ENCODE data around the gene NRN1. TPM values are rescaled to one million over a fixed set of nuclear protein-coding genes. Genes with fewer than 3 reads are reported as not detected.

The NRN1 gene
- total RNA-seq, 1 donor from 2014 or later, result 0.75 TPM

DNA sequence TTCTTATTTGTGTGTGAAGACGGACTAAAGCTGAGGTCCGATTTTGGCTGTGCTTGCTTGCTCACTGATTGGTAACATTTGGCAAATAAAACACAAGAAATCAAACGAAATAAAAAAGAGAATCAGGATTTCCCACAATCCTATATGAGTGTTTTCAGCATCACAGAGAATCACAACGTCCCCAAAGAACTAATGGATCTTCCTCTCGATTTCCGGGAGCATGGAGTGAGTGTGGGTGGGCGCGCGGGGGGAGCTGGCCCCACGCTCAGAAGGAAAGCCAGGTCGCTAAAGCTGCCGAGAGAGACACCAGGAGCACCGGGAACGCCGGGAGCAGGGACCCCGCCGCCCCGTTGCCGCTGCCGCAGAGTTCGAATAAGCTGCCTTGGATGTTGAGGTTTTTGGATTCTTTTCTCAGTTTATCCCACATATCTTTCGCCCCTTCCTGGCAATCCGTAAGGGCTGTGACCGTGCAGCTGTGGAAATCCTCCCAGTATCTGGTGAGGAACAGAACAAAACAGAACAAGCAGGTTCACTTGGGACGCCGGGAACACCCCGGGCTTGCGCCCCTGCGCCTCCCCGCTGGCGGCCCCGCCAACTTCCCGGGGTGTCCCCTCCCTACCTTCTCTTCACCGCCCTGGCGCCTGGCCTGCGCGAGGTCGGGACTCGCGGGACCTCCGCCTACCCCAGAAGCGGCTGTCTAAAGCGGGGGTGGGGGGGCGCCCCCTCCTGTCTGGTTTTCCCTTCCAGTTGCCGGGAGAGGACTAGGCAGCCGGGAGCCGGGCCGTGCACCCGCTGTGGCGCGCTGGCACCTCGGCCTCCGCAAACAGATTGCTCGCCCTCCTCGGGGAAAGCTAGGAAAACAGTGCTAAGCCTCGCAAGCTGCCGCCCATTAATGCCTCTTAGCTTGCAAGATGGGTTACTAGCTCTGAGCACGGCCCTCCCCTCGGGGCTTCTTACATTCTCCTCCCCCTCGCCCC, 7.7 kb downstream of the NRN1 start:
- Mint-ChIP-seq H3K9me3 (peaks cover 21% of the 10 kb centered on the region), H3K4me1 (ENCODE audit: low read depth) (peaks cover 46% of the 10 kb centered on the region), H3K27me3 (ENCODE audit: low read depth) (peaks cover 83% of the 10 kb centered on the region), H3K4me3 (ENCODE audit: low read depth) (no peak overlapping the region), H3K36me3 (ENCODE audit: low read depth) (peaks cover 15% of the 10 kb centered on the region), H3K27ac (no peak overlapping the region)
- intact Hi-C loops (cut with micrococcal nuclease), result loop anchor here (1.0 to 5.0 kb wide), 3 partner anchors 7 to 1728 kb away; partner anchors contain the start of genes BMP6 and NRN1
- no peak for DNase-seq (ENCODE audit: low spot score)

DNA sequence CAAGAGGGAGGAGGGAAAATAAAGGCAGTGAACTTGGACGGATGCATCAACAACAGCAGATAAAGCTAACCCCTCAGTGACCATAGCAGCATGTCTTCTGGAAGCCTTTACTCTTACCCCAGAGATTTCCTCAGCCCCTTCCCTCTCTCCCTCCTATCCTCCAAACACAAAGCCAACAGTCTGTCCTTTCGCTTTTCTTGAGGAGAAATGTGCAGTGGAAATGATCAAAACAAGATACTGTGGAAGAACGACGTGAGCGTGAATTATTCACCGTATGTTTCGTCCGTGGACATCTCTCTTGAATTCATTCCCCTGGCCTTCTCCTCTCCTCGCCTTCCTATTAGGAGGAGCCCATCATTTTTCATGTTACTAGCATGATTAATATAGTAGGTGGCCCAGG, 8.5 kb downstream of the NRN1 start:
- Mint-ChIP-seq H3K4me1 (ENCODE audit: low read depth) (peaks cover 44% of the 10 kb centered on the region), H3K4me3 (ENCODE audit: low read depth) (peak overlapping the region; percentile 39), H3K27me3 (ENCODE audit: low read depth) (peaks cover 86% of the 10 kb centered on the region), H3K9me3 (peaks cover 19% of the 10 kb centered on the region), H3K27ac (no peak overlapping the region), H3K36me3 (ENCODE audit: low read depth) (peaks cover 13% of the 10 kb centered on the region)
- DNase-seq (ENCODE audit: low spot score), result no peak
- intact Hi-C loops (cut with micrococcal nuclease), result loop anchor here (1.0 to 5.0 kb wide), 3 partner anchors 8 to 1729 kb away; partner anchors contain the start of genes BMP6 and NRN1

DNA sequence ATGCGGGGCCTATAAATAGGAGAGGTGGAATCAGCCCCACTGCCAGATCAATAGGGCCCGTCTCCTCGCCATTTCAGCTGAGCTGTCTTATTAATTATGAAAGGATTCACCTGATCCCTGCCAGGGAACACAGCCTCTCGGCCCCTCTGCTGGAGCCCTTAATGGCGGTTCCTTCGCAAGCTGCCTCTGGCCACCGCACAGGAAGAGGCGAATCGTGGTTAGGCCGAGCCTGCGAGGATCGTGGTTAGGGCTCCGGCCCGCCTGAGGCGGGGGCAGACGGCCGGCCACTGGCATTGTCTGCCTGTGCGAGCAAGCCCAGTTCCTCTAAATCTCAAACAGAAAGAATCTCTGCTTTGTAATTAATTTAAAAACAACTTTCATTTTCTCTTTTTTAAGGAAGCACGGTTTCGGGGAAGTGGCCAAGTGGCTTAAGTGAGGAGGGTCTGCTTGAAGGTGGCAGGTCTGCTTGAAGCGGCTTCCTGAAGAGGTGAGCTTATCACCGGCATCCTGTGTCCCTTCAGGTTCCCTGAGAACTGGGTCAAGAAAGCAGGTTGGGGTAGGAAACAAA, 9.2 kb downstream of the NRN1 start:
- DNase-seq (ENCODE audit: low spot score), result no peak
- Mint-ChIP-seq H3K27me3 (ENCODE audit: low read depth) (peaks cover 86% of the 10 kb centered on the region), H3K36me3 (ENCODE audit: low read depth) (peaks cover 13% of the 10 kb centered on the region), H3K4me3 (ENCODE audit: low read depth) (peak overlapping the region; percentile 81), H3K9me3 (peaks cover 19% of the 10 kb centered on the region), H3K4me1 (ENCODE audit: low read depth) (peaks cover 41% of the 10 kb centered on the region), H3K27ac (no peak overlapping the region)
- intact Hi-C loops (cut with micrococcal nuclease), result loop anchor here (5.0 kb wide), 2 partner anchors 525 to 1730 kb away; partner anchors contain the start of gene BMP6

DNA sequence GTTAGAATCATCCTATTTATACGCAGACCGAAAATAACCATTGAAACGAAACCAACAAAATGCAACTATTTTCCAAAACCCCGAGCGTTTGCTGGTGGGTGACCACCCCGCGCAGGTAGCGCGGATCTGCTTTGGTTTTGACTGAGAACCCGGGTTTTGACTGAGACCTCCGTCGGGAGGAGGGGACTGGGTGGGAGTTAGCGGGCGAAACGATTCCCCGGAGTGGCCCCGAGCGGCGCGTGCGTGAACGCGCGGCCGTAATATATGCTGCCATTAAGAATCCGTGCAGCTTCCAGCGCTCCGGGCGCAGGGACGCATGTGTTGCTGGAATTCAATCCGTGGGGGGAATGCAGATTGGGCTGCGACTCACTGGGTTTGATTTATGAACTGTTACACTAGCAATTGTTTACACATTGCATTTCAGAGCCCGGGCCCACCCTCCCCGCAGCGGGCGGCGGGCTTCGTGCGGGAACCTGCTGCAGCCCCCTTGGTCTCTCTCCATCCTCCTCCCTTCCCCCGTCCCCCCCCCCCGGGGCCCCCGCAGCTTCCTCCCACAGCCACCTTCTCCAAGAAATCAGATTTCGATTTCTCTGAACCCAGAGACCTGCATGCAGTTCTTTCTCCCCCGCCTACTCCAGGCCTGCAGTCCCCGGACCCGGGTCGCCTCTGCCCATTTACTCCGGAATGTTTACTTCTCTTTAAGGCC, 9.9 kb downstream of the NRN1 start:
- DNase-seq (ENCODE audit: low spot score), result no peak
- intact Hi-C loops (cut with micrococcal nuclease), result loop anchor here (5.0 kb wide), 2 partner anchors 525 to 1730 kb away; partner anchors contain the start of gene BMP6
- H3K4me1 Mint-ChIP-seq (ENCODE audit: low read depth), result peaks cover 41% of the 10 kb centered on the region
- peaks cover 13% of the 10 kb centered on the region for H3K36me3 Mint-ChIP-seq (ENCODE audit: low read depth)
- peak overlapping the region; percentile 81 for H3K4me3 Mint-ChIP-seq (ENCODE audit: low read depth)
- H3K27me3 Mint-ChIP-seq (ENCODE audit: low read depth), result peaks cover 88% of the 10 kb centered on the region
- H3K27ac Mint-ChIP-seq, result no peak overlapping the region
- peaks cover 19% of the 10 kb centered on the region for H3K9me3 Mint-ChIP-seq

DNA sequence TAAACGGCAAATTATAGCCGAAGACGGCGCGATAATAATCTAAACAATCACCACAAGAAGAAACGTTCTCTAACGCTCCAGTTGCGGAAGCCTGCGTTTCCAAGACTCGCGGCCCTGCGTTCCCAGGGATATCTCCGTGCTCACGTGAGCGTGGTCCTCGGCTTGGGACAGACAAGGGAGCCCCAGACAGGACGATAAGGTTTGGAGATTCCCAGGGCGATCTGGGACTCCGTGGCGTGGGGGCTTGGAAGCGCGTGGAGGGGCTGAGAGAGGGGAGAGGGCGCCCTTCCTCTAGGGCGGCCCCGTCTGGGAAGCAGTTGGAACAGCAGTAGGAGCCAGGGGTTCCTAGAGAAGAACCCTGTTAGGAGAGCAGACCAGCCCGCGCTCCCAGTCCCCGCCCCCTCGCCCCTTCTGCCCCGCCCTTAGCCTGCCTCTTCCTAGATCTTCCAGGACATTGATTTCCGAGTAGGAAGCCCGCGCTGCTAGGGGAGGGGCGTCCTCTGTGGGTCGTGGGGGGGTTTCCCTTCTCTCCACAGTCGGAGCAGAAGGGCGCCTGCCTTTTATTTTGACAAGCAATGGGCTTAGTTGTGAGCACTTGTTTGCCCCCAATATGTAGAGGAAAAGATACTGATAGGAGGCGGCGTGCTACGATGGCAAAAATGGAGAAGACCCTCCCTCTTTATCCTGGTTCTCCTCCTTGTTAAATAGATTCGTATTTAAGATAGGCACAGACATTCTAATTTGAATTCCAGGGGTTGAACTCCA, 10.6 kb downstream of the NRN1 start:
- no peak for DNase-seq (ENCODE audit: low spot score)
- Mint-ChIP-seq H3K4me1 (ENCODE audit: low read depth) (peaks cover 39% of the 10 kb centered on the region), H3K27me3 (ENCODE audit: low read depth) (peaks cover 87% of the 10 kb centered on the region), H3K4me3 (ENCODE audit: low read depth) (peak overlapping the region; percentile 81), H3K36me3 (ENCODE audit: low read depth) (peaks cover 13% of the 10 kb centered on the region), H3K9me3 (peaks cover 19% of the 10 kb centered on the region), H3K27ac (no peak overlapping the region)
- intact Hi-C loops (cut with micrococcal nuclease), result loop anchor here (2.0 to 5.0 kb wide), 3 partner anchors 13 to 1731 kb away; partner anchors contain the start of gene BMP6

DNA sequence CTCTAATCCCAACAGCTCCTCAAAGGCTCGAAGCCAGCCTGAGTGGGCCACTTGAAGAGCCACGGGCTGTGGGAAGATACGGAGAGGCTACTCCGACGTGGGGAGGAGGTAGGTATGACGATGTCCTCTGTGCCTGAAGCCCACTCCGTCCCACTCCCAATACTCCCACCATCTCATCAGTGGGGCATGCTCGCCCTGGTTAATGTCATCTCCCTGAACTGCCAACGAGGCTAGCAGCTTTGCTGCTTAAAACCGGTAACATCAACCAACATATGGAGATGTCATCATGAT, 11.1 kb downstream of the NRN1 start:
- Mint-ChIP-seq H3K36me3 (ENCODE audit: low read depth) (peaks cover 13% of the 10 kb centered on the region), H3K4me1 (ENCODE audit: low read depth) (peaks cover 39% of the 10 kb centered on the region), H3K27me3 (ENCODE audit: low read depth) (peaks cover 88% of the 10 kb centered on the region), H3K27ac (no peak overlapping the region), H3K4me3 (ENCODE audit: low read depth) (peak overlapping the region; percentile 69), H3K9me3 (peaks cover 19% of the 10 kb centered on the region)
- intact Hi-C loops (cut with micrococcal nuclease), result loop anchor here (2.0 to 5.0 kb wide), 3 partner anchors 13 to 1732 kb away; partner anchors contain the start of gene BMP6
- DNase-seq (ENCODE audit: low spot score), result no peak

DNA sequence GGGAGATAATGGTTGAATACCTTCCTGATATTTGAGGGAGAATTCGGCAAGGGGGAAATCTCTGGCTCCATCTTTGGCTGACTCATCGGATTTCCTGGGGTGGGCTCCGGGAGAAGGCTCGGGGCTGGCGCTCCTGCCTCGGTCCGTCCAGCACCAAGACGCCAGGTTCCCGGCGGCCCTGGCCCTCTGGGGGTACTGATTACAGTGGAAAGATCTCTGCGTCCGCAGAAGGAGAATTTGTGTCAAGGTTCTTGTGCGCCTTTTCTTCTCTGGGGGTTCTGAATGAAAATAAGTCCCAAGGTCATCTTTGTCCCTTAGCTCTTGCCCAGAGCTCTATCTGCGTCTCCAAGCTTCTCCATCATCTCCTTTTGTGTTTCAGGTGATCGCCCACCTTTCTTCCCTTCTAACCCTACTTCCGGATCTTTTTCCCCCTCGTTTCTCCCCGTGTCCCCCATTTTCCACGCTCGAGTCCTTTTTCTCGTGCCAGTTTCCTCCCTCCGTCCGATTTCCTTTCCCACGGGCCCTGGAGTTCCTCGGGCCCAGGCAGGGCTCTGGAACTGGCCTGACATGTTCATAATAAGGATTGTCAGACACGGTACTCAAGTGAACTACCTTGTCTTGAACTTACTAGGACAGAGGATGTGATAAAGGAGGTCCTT, 11.6 kb downstream of the NRN1 start:
- peaks cover 39% of the 10 kb centered on the region for H3K4me1 Mint-ChIP-seq (ENCODE audit: low read depth)
- peaks cover 9% of the 10 kb centered on the region for H3K36me3 Mint-ChIP-seq (ENCODE audit: low read depth)
- H3K27ac Mint-ChIP-seq, result no peak overlapping the region
- peaks cover 86% of the 10 kb centered on the region for H3K27me3 Mint-ChIP-seq (ENCODE audit: low read depth)
- peaks cover 15% of the 10 kb centered on the region for H3K9me3 Mint-ChIP-seq
- intact Hi-C loops (cut with micrococcal nuclease), result loop anchor here (2.0 to 5.0 kb wide), 3 partner anchors 14 to 1732 kb away; partner anchors contain the start of gene BMP6
- peak overlapping the region; percentile 69 for H3K4me3 Mint-ChIP-seq (ENCODE audit: low read depth)
- no peak for DNase-seq (ENCODE audit: low spot score)

DNA sequence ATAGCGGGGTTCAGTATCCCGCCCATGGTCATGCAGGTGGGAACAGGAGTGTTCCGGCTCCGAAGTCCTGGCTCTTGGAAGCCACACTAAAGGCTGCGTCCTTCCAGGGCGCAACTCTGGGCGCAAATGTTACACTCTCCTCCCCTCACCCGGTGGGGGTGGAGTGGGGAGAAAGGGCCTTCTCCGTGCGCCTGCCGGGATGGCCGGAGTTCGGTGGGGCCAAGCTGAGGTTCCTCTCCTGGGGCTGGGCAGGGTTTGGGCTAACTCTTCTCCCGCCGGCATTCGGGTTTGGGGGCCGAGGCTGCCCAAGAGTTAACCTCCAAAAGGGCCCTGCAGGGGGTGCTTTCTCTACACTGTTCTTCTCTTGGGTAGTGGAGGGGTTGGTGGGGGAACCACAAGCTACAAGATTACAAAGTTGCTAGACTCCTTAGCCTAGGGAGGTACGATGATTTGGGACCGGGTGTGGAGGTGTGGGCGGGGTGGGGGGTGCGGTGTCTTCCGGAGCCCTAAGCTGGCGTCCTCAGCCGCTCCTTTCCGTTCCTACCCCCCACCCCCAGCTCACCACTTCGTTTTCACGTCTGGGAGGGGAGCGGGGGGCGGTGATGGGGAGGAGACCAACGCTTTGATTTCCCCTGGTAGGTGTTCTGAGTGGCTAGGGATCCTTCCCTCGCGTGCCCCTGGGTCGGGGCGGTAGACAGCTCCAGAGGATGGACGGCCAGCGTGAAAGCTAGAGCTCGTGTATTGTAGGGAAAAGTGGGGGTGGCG, 12.3 kb downstream of the NRN1 start:
- no peak overlapping the region for H3K4me3 Mint-ChIP-seq (ENCODE audit: low read depth)
- H3K27ac Mint-ChIP-seq, result no peak overlapping the region
- peaks cover 35% of the 10 kb centered on the region for H3K4me1 Mint-ChIP-seq (ENCODE audit: low read depth)
- intact Hi-C loops (cut with micrococcal nuclease), result loop anchor here (2.0 kb wide), 1 partner anchor 14 kb away; no protein-coding TSS in a partner anchor
- peaks cover 8% of the 10 kb centered on the region for H3K9me3 Mint-ChIP-seq
- DNase-seq (ENCODE audit: low spot score), result no peak
- H3K27me3 Mint-ChIP-seq (ENCODE audit: low read depth), result peaks cover 85% of the 10 kb centered on the region
- H3K36me3 Mint-ChIP-seq (ENCODE audit: low read depth), result peaks cover 3% of the 10 kb centered on the region

DNA sequence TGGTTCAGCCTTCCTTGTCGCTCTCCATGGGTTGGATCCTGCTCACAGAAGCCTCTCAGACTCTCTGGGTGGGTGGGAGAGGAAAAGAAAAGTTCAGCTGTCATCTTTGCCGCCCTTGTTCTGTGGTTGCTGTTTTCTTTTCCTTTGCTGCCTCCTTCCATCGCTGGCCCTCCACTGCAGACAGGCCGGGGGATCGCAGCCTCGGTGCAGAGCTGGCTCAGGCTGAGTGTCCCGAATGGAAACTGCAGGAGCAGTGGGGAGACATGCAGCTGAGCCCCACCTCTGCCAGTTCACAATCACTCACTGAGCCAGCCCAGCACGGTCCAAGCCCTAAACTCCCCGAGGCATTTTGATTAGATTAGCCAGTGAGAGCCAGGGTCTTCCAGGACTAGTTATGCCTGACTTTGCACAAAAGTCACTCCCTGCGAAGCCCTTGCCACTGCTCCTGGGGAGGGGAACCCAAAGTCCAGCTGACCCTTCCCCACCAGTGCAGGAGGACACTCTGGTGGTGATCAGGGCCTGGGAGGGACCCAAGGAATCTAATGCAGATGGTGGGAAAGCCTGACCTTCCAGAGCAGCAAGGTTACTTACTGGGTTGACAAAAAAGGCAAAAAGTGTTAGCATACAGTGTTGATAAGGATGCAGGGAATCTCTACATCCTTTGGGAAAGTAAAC, 14.0 kb downstream of the NRN1 start:
- H3K27me3 Mint-ChIP-seq (ENCODE audit: low read depth), result peaks cover 82% of the 10 kb centered on the region
- intact Hi-C loops (cut with micrococcal nuclease), result no loop called here
- H3K4me3 Mint-ChIP-seq (ENCODE audit: low read depth), result no peak overlapping the region
- no peaks in the 10 kb centered on the region for H3K36me3 Mint-ChIP-seq (ENCODE audit: low read depth)
- peaks cover 8% of the 10 kb centered on the region for H3K9me3 Mint-ChIP-seq
- H3K27ac Mint-ChIP-seq, result no peak overlapping the region
- H3K4me1 Mint-ChIP-seq (ENCODE audit: low read depth), result peaks cover 28% of the 10 kb centered on the region
- DNase-seq (ENCODE audit: low spot score), result no peak

DNA sequence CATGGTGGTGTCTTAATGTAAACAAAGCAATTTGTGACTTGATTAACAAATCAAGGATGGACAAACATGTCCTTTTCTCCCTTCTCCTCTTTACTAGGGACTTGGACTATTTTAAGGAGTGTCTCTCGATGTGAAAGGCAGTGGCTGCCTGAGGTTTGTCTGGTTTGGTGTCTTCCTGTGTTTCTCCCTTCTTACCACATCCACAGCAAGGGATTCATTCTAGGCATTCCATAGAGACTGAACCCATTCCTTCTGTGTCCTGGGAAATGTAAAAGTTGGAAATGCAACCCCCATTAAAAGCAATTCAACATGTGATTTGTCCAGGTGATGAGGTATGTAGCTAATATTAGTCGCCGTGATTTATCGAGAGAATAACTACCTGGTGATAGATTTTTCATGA, 15.9 kb downstream of the NRN1 start:
- Mint-ChIP-seq H3K9me3 (peaks cover 7% of the 10 kb centered on the region), H3K4me3 (ENCODE audit: low read depth) (no peak overlapping the region), H3K36me3 (ENCODE audit: low read depth) (no peaks in the 10 kb centered on the region), H3K27me3 (ENCODE audit: low read depth) (peaks cover 71% of the 10 kb centered on the region), H3K27ac (no peak overlapping the region), H3K4me1 (ENCODE audit: low read depth) (peaks cover 19% of the 10 kb centered on the region)
- intact Hi-C loops (cut with micrococcal nuclease), result no loop called here
- DNase-seq (ENCODE audit: low spot score), result no peak
